ENCODE results near the gene MCAM.

The MCAM gene

DNA sequence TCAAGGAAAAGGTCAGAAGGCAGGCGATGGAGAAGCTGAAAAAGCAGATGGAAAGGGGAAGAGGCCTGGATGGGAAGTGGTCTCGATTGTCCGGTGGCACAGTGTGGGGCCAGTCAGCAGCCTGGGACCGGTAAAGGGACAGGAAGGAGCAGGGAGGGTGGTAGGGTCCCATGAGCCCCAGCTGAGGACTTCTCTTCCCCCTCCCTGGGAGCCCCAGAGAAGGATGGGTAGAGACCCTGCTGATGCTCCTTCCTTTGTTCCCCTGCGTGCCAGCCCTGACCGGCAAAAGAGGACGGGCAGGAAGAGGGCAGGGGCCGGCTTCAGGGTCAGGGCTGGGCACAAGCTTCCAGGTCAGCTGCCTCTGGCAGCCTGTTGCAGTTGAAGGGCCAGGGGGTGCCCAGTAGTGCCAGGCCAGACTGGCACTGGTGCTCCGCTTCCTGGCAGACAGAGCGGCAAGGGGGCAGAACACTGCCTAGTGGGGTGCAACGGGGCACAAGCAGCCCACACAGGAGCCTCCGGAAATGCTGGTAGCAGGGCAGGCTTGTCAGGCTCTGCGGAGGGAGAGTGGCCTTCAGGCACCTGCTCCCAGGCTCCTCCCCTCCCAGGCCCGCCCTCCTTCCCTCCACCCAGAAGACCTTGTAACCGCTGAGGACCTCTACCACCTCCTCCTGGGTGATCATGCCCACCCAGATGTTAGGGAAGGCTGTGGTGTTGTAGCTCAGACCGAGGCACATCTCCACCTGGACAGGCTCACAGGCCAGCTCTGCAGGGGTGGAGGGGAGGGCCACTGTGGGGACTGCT is 24.5 kb upstream of the MCAM start:
- peak overlapping the region; percentile 50 for H3K4me3 ChIP-seq (ENCODE audit: low read depth, low read length)
- no peak for DNase-seq (ENCODE audit: low read depth)
- TF ChIP-seq CTCF (IDR thresholded peaks at IDR 0.05; ENCODE audit: low read depth, low read length, missing control alignments) = no peak
- in situ Hi-C loops (cut with HindIII; ENCODE audit: low sequenced_read_pairs) = no loop called here

- H3K4me3 ChIP-seq (ENCODE audit: low read depth, low read length) = peak within 1 kb of the TSS; percentile 50
- DNase-seq (ENCODE audit: low read depth) = peak; percentile 64
- in situ Hi-C loops (cut with HindIII; ENCODE audit: low sequenced_read_pairs) = no loop called here
- TF ChIP-seq CTCF (IDR thresholded peaks at IDR 0.05; ENCODE audit: low read depth, low read length, missing control alignments) = no peak
These were observed 23.6 kb upstream of the MCAM start, which contains the start of gene C1QTNF5 for GRCh38 chr11:119340335-119341221. C1QTNF5 (minus strand) TSS chr11:119340883; CDS start chr11:119340397, 486 bp downstream.

DNA sequence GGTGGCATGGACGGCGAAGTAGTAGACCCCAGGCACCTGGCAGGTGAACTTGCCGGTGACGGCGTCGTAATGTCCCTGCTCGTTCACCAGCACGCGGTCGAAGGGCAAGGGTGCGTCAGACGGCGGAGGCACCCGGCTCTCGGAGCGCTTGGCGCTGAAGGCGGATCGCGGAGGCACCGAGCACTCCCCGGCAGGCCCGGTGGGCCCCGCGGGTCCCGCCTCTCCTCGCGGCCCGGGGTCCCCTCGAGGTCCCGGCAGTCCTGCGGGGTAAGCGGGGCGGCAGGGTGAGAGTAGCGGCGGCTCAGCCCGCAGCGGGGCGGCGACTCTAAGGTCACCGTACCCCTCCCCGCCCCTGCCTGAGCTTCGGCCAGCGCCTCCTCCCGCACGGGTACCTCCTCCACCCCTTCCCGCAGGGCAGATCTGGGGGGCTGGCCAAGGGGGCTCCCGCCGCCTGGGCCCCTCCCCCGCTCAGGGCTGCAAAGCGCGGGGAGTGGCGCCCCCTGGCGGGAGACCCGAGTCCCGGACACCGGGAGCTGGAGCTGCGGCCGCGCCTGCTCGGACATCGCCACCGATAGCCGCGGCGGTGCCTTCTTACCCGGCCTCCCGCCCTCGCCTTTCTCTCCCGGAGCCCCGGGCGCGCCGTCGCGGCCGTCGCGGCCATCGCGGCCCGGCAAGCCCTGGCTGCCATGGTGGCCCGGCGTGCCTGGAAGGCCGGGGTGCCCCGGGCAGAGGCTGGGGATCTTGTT is 22.8 kb upstream of the MCAM start:
- TF ChIP-seq CTCF (IDR thresholded peaks at IDR 0.05; ENCODE audit: low read depth, low read length, missing control alignments) = peak; percentile 79
- no peak for DNase-seq (ENCODE audit: low read depth)
- H3K4me3 ChIP-seq (ENCODE audit: low read depth, low read length) = peak overlapping the region; percentile 50
- in situ Hi-C loops (cut with HindIII; ENCODE audit: low sequenced_read_pairs) = no loop called here

DNA sequence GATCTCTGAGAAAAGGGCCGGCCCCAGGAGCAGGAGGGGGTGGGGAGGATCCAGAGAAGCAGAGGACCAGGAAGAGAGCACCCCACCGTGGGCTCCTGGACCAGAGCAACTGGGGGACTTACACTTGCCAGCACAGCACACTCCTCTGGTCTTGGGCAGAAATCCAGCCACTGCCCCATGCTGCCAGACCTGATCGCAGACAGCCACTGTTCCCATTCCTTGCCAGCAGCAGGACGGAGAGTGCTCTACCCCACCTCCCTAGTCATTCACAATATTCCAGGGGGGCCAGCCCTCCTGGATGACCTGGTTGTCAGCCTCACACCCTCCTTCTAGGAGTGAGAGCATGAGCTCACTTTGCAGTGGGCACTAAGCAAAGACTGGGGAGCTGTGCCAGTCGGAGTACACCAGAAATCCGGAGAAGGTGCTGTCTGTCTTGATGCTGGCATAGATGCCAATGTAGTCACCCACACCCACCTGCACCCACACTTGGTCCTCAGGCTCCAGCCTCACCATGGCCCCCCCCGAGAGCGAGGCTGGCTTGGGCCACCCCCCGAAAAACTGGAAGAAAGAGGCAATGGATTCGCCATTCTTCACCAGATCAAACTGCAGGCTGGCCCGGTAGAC is 22.1 kb upstream of the MCAM start:
- no peak for TF ChIP-seq CTCF (IDR thresholded peaks at IDR 0.05; ENCODE audit: low read depth, low read length, missing control alignments)
- no peak for DNase-seq (ENCODE audit: low read depth)
- in situ Hi-C loops (cut with HindIII; ENCODE audit: low sequenced_read_pairs) = no loop called here
- peak overlapping the region; percentile 50 for H3K4me3 ChIP-seq (ENCODE audit: low read depth, low read length)

GRCh38 chr11:119338318-119338890 is 21.5 kb upstream of the MCAM start:
- in situ Hi-C loops (cut with HindIII; ENCODE audit: low sequenced_read_pairs) = no loop called here
- peak; percentile 92 for TF ChIP-seq CTCF (IDR thresholded peaks at IDR 0.05; ENCODE audit: low read depth, low read length, missing control alignments)
- peak overlapping the region; percentile 50 for H3K4me3 ChIP-seq (ENCODE audit: low read depth, low read length)
- DNase-seq (ENCODE audit: low read depth) = peak; percentile 48
